GM12801 (cell line): ENCODE measurements around the gene GPX4.

Experiments used
- CTCF ChIP-seq: IDR thresholded peaks from one replicate; pipeline ENCODE4 v1.5.1; 2011; ENCODE audit warnings: control low read depth; ENCODE audit not compliant: insufficient read length; ENCODE audit errors: extremely low read depth

Gene GPX4

GRCh38 chr19:1155352-1156304 lies 51.8 kb downstream of the GPX4 start:
- no peak for TF ChIP-seq CTCF
